Spleen (tissue), 11 donors: ENCODE results near the gene CD84. TPM values are rescaled to one million over a fixed set of nuclear protein-coding genes. Genes with fewer than 3 reads are reported as not detected.

ENCODE experiments used
- DNase-seq: peaks from one replicate; pipeline ENCODE4 v3.0.0-alpha.2; 2020
- H3K27ac ChIP-seq, 8 donors: fragments of 200-600 bp; sonication (generic) in 7 of 8; 1 replicate in 4 of 8; 2 replicates in 4 of 8; pipeline versions ENCODE4 v1.5.0 to v1.8.0; 2016 to 2021; ENCODE audit warnings: inconsistent platforms in 4 of 8, mild to moderate bottlenecking in 4 of 8, moderate library complexity in 1 of 8
- H3K27me3 ChIP-seq, 7 donors: fragments of 200-600 bp; sonication (generic) in 6 of 7; replicated peaks in 1 of 7; 1 replicate in 4 of 7; 2 replicates in 3 of 7; pipeline versions ENCODE4 v1.5.0 to v1.8.0; 2016 to 2021; ENCODE audit warnings: inconsistent platforms in 3 of 7, mild to moderate bottlenecking in 1 of 7
- H3K36me3 ChIP-seq, 6 donors: fragments of 200-600 bp; sonication (generic) in 5 of 6; 1 replicate in 4 of 6; 2 replicates in 2 of 6; pipeline versions ENCODE4 v1.5.0 to v1.8.0; 2016 to 2021; ENCODE audit warnings: inconsistent platforms in 2 of 6
- H3K4me1 ChIP-seq, 6 donors: fragments of 200-600 bp; sonication (generic) in 5 of 6; 1 replicate in 3 of 6; 2 replicates in 3 of 6; pipeline versions ENCODE4 v1.5.0 to v1.8.0; 2016 to 2021; ENCODE audit warnings: inconsistent platforms in 3 of 6
- H3K4me3 ChIP-seq, 8 donors: fragments of 200-600 bp; sonication (generic) in 7 of 8; 1 replicate in 4 of 8; 2 replicates in 4 of 8; pipeline versions ENCODE4 v1.5.0 to v1.8.0; 2016 to 2021; ENCODE audit warnings: inconsistent platforms in 4 of 8, mild to moderate bottlenecking in 4 of 8, moderate library complexity in 2 of 8
- H3K9me3 ChIP-seq, 8 donors: fragments of 200-600 bp; sonication (generic) in 7 of 8; 1 replicate in 4 of 8; 2 replicates in 4 of 8; pipeline versions ENCODE4 v1.5.0 to v1.8.0; 2016 to 2021; ENCODE audit warnings: inconsistent platforms in 4 of 8
- POLR2A ChIP-seq, 3 donors: fragments of 450-650 bp; IDR thresholded peaks; one replicate each; pipeline ENCODE4 v1.5.1; 2017; ENCODE audit warnings: antibody characterized with exemption in 3 of 3, mild to moderate bottlenecking in 1 of 3
- POLR2AphosphoS5 ChIP-seq, 3 donors: sonication (generic); formaldehyde crosslinking; IDR thresholded peaks; one replicate each; pipeline ENCODE4 v1.5.1; 2017; ENCODE audit warnings: antibody characterized with exemption in 3 of 3
- WGBS, 5 donors: extraction: QIAGEN DNeasy Blood & Tissue Kit in 3 of 5; methylation state at CpG; one replicate each; pipeline versions ENCODE4 v1.1.5 to v1.1.7; 2013 to 2018; 5-methylcytosine and 5-hydroxymethylcytosine counted together
- intact Hi-C: fragments of 100-400 bp; cut with DNase I; formaldehyde crosslinking; loops from one replicate; pipeline ENCODE4 v1.15.0; 2023; ENCODE audit warnings: low total_unique reads
- polyA plus RNA-seq, 3 donors: library from polyadenylated mRNA; stranded (reverse); fragments of 200-250 nt; gene quantifications; one replicate each; pipeline ENCODE4 v1.2.1, GENCODE V29; 2013
- total RNA-seq, 7 donors: library from RNA; depleted of rRNA in 3 of 7; stranded (reverse); fragments of >200 nt in 3 of 7; fragmentation: NEBNext Ultra II Directional in 4 of 7; extraction: Animal tissue kit (Norgen Biotek cat#: 25700) in 4 of 7; gene quantifications; one replicate each; pipeline versions ENCODE4 v1.1.0 to v1.2.1, GENCODE V29; 2016 to 2021
- TF ChIP-seq, protein P1 (sequence below), 11 experiments: fragments of 200-600 bp in 7 of 11; fragments of 450-650 bp in 4 of 11; sonication (generic) in 4 of 11; IDR thresholded peaks in 8 of 11; conservative IDR thresholded peaks in 3 of 11; 1 replicate in 7 of 11; 2 replicates in 4 of 11; pipeline versions ENCODE4 v1.4.0 to v1.8.0; 2016 to 2021; ENCODE audit warnings: antibody characterized with exemption in 11 of 11, inconsistent platforms in 4 of 11, mild to moderate bottlenecking in 1 of 11
- donor health status: healthy with polysubstance abuse.
- donor health status: DM: no; HTN: no; CAD: no; lungs with moderate emphysema.
- donor health status: DM: no; HTN: no; CAD: no.
- donor health status: Bipolar disorder and iron deficiency.
- donor health status: healthy.
- donor health status: DM: no; HTN: no; CAD: no.
- donor health status: DM: yes; HTN: yes; CAD: no.

The CD84 gene
- total and polyA plus RNA-seq, 10 donors, result 4.7 to 76.1 (median 60.0) TPM

DNA sequence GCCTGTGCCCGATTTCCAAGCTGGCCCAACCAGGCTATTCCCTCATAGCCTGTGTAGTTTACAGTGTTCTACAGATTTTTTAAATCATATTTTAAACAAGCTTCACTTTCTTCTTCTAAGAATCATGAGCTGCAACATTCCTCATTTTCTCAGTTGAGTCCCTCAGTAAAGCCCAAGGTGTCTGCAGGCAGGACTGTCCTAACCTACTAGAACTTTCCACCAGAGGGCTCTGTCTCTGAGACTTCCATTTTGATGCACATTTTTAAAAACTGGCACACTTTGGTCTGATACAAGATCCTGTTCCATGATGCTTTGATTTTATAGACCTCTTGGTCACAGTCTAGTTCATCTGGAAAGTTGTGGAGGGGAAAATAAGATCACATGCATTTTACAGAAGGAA is 34.6 kb downstream of the CD84 start:
- Histone ChIP-seq H3K4me1 (peaks cover 24 to 98% (median 69%) of the 10 kb centered on the region in 6 donors), H3K27me3 (no peaks in the 10 kb centered on the region), H3K36me3 (peaks cover 0 to 34% (median 0%) of the 10 kb centered on the region in 6 donors), H3K27ac (peak overlapping the region in 6 of 8 donors; percentile 6 to 45 (median 22)), H3K9me3 (no peaks in the 10 kb centered on the region), H3K4me3 (no peak overlapping the region)
- 93 to 97% (median 94%) methylated on average over 1 of the region's 1 CpG for WGBS, 5 donors
- no peak for DNase-seq
- intact Hi-C loops, result no loop called here
- no peak for TF ChIP-seq POLR2AphosphoS5 (IDR thresholded peaks at IDR 0.05)
- TF ChIP-seq, protein P1, sequence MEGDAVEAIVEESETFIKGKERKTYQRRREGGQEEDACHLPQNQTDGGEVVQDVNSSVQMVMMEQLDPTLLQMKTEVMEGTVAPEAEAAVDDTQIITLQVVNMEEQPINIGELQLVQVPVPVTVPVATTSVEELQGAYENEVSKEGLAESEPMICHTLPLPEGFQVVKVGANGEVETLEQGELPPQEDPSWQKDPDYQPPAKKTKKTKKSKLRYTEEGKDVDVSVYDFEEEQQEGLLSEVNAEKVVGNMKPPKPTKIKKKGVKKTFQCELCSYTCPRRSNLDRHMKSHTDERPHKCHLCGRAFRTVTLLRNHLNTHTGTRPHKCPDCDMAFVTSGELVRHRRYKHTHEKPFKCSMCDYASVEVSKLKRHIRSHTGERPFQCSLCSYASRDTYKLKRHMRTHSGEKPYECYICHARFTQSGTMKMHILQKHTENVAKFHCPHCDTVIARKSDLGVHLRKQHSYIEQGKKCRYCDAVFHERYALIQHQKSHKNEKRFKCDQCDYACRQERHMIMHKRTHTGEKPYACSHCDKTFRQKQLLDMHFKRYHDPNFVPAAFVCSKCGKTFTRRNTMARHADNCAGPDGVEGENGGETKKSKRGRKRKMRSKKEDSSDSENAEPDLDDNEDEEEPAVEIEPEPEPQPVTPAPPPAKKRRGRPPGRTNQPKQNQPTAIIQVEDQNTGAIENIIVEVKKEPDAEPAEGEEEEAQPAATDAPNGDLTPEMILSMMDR (IDR thresholded peaks at IDR 0.05 in 8 of 11, conservative IDR thresholded peaks at IDR 0.05 in 3 of 11), result peak in 9 of 11 experiments; percentile 11 to 69 (median 51)

DNA sequence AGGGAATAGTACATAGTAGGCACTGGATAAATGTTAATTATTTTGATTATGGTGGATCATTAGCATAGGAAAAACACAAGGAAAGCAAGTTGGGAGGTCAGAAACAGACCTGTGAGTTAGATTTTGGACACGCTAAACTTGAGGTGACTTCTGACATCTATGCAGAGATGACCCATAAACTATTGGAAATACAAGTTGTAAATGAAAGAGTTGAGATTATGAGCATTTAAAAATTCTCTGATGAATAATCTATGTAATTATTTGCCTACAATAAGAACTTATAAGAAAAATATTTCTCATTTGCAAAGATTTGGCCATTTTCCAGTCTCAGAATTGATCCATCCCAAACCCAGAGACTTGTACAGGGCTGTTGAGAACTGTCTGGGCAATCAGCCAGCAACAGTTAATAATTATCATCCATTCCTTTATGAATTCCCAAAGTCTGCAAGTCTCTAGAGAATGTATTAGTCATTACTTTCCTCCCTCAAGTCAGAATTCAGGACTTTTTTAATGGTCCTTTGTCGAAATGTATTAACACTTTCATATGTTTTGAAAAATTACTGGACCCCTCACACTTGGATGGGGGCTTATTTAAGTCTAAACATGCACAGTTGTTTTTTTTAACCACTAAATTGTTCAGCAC is 36.9 kb downstream of the CD84 start:
- WGBS, 5 donors, result 0 to 41% (median 1%) methylated on average over 2 of the region's 2 CpGs
- H3K27me3 ChIP-seq, result no peaks in the 10 kb centered on the region
- intact Hi-C loops, result no loop called here
- peaks cover 0 to 16% (median 0%) of the 10 kb centered on the region in 6 donors for H3K36me3 ChIP-seq
- peak overlapping the region in 5 of 8 donors; percentile 18 to 92 (median 82) for H3K27ac ChIP-seq
- no peak for DNase-seq
- H3K4me1 ChIP-seq, result peaks cover 22 to 87% (median 56%) of the 10 kb centered on the region in 6 donors
- TF ChIP-seq POLR2AphosphoS5 (IDR thresholded peaks at IDR 0.05) (no peak), POLR2A (IDR thresholded peaks at IDR 0.05) (no peak)
- TF ChIP-seq, protein P1 (IDR thresholded peaks at IDR 0.05 in 8 of 11, conservative IDR thresholded peaks at IDR 0.05 in 3 of 11), result no peak
- H3K9me3 ChIP-seq, result no peaks in the 10 kb centered on the region
- no peak overlapping the region for H3K4me3 ChIP-seq

DNA sequence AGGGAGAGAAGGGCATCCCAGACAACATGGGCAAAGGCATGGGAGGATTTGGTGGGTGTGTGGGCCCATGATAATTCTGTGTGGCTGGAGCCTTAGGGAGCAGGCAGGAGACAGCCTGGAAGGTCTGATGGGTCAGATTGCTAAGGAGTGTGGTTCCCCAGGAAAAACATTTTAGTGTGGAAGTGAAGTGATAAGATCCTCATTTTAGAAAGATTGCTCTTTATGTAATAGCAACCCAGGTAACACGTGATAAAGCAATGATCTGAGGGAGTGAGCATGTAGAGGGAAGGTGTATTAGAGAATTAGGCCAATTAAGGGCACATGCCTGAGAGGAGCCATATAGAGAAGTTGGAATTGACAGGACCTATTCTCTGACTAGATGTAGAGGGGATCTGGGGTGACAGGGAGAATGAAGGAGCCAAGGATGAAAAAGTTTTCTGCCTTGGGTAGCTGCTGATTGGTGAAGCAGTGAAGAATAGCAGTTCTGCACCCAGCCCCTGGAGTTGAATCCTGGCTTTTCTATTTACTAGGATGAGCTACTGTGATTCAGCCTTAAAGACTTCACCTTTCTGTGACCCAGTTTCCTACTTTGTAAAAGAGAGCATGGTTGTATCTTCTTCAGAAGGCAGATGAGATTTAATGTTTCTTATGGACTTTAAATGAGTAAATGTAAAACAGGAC is 37.5 kb downstream of the CD84 start:
- peaks cover 22 to 80% (median 50%) of the 10 kb centered on the region in 6 donors for H3K4me1 ChIP-seq
- WGBS, 5 donors, result 48 to 67% (median 51%) methylated on average over 1 of the region's 1 CpG
- H3K9me3 ChIP-seq, result peaks cover 0 to 4% (median 0%) of the 10 kb centered on the region in 8 donors
- H3K27me3 ChIP-seq, result no peaks in the 10 kb centered on the region
- intact Hi-C loops, result no loop called here
- no peak for TF ChIP-seq POLR2AphosphoS5 (IDR thresholded peaks at IDR 0.05)
- H3K4me3 ChIP-seq, result no peak overlapping the region
- no peak for DNase-seq
- peaks cover 0 to 9% (median 0%) of the 10 kb centered on the region in 6 donors for H3K36me3 ChIP-seq
- peak overlapping the region in 7 of 8 donors; percentile 18 to 92 (median 82) for H3K27ac ChIP-seq

DNA sequence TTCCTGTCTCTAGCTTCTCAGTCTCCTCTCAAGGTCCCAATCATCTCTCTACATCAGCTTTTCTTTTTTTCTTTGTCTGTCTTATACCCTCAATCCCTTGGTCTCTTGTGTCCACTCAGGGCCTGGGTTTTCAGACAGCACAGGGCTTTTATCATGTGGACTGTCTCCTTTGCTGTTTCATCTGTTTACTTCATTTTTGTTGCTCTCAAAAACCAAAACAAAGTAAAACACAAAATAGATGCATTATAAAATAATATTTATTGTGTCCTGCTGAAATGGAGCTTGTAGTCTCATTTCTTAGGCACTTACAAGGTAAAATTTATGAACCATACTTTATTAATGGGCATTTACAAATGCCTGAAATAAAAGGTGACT is 38.5 kb downstream of the CD84 start:
- no peak for TF ChIP-seq POLR2AphosphoS5 (IDR thresholded peaks at IDR 0.05)
- TF ChIP-seq, protein P1 (IDR thresholded peaks at IDR 0.05 in 8 of 11, conservative IDR thresholded peaks at IDR 0.05 in 3 of 11), result no peak
- no peak for TF ChIP-seq POLR2A (IDR thresholded peaks at IDR 0.05)
- Histone ChIP-seq H3K36me3 (no peaks in the 10 kb centered on the region), H3K9me3 (peaks cover 0 to 13% (median 5%) of the 10 kb centered on the region in 8 donors), H3K27ac (peak overlapping the region; percentile 69 to 92 (median 82)), H3K27me3 (no peaks in the 10 kb centered on the region), H3K4me1 (peaks cover 22 to 71% (median 44%) of the 10 kb centered on the region in 6 donors), H3K4me3 (peak overlapping the region in 1 of 8 donors; percentile 12)
- DNase-seq, result no peak
- intact Hi-C loops, result no loop called here
